GM23338 (cell line): ENCODE results near the gene AQP12B. TPM values are rescaled to one million over a fixed set of nuclear protein-coding genes. Genes with fewer than 3 reads are reported as not detected.

Experiments
- ATAC-seq: fragments of 200-7000 bp; cut with Tn5 transposase; 3 replicates; pipeline ENCODE4 v1.9.1; 2020
- DNase-seq: peaks from one replicate; pipeline ENCODE4 v3.0.0-alpha.2; 2015; ENCODE audit warnings: low spot score
- H2AFZ ChIP-seq: fragments of 200-600 bp; sonication (generic); 2 replicates; pipeline ENCODE4 v1.8.0; 2016; ENCODE audit warnings: antibody characterized with exemption, mild to moderate bottlenecking, moderate library complexity
- H3F3A ChIP-seq: fragments of 200-600 bp; sonication (generic); replicated peaks from 2 replicates; pipeline ENCODE4 v1.8.0; 2017; ENCODE audit warnings: antibody characterized with exemption, mixed run types, low read depth
- H3K27ac ChIP-seq: fragments of 200-600 bp; sonication (generic); 2 replicates; pipeline ENCODE4 v1.6.1; 2016; ENCODE audit warnings: low read depth
- H3K27me3 ChIP-seq: fragments of 200-600 bp; sonication (generic); 2 replicates; pipeline ENCODE4 v1.8.0; 2016; ENCODE audit warnings: mild to moderate bottlenecking, mixed run types, moderate library complexity; ENCODE audit not compliant: insufficient read depth
- H3K36me3 ChIP-seq: fragments of 200-600 bp; sonication (generic); 2 replicates; pipeline ENCODE4 v1.8.0; 2016; ENCODE audit warnings: mild to moderate bottlenecking; ENCODE audit not compliant: insufficient read depth
- H3K4me1 ChIP-seq: fragments of 200-600 bp; sonication (generic); 2 replicates; pipeline ENCODE4 v1.8.0; 2016; ENCODE audit warnings: mild to moderate bottlenecking, moderate library complexity; ENCODE audit not compliant: insufficient read depth
- H3K4me2 ChIP-seq: fragments of 200-600 bp; sonication (generic); 2 replicates; pipeline ENCODE4 v1.7.1; 2017; ENCODE audit warnings: mixed run types
- H3K4me3 ChIP-seq: fragments of 200-600 bp; sonication (generic); 2 replicates; pipeline ENCODE4 v1.6.1; 2016; ENCODE audit warnings: mixed run types
- H3K79me2 ChIP-seq: fragments of 200-600 bp; sonication (generic); replicated peaks from 2 replicates; pipeline ENCODE4 v1.8.0; 2017; ENCODE audit warnings: mild to moderate bottlenecking; ENCODE audit not compliant: insufficient read depth
- H3K9me2 ChIP-seq: fragments of 200-600 bp; sonication (generic); 2 replicates; pipeline ENCODE4 v1.8.0; 2017; ENCODE audit not compliant: insufficient read depth
- H4K20me1 ChIP-seq: fragments of 200-600 bp; sonication (generic); replicated peaks from 2 replicates; pipeline ENCODE4 v1.8.0; 2017; ENCODE audit warnings: mild to moderate bottlenecking; ENCODE audit not compliant: insufficient read depth
- H3K27ac Mint-ChIP-seq: 2 replicates; pipeline ENCODE4 v1.8.0; 2020; ENCODE audit warnings: inconsistent platforms, mild to moderate bottlenecking, moderate library complexity, mixed read lengths
- H3K27me3 Mint-ChIP-seq: 3 replicates; pipeline ENCODE4 v1.8.0; 2022; ENCODE audit warnings: low read depth, mild to moderate bottlenecking, moderate library complexity, mixed read lengths, inconsistent platforms; ENCODE audit not compliant: insufficient read depth, poor library complexity
- H3K36me3 Mint-ChIP-seq: 3 replicates; pipeline ENCODE4 v1.8.0; 2021; ENCODE audit warnings: low read depth, mild to moderate bottlenecking, inconsistent platforms, moderate library complexity, mixed read lengths
- H3K4me1 Mint-ChIP-seq: 3 replicates; pipeline ENCODE4 v1.8.0; 2020; ENCODE audit warnings: mild to moderate bottlenecking, inconsistent platforms, mixed read lengths
- H3K4me3 Mint-ChIP-seq: 3 replicates; pipeline ENCODE4 v1.8.0; 2021; ENCODE audit warnings: moderate library complexity, mild to moderate bottlenecking, inconsistent platforms, mixed read lengths
- H3K9me3 Mint-ChIP-seq: 3 replicates; pipeline ENCODE4 v1.8.0; 2020; ENCODE audit warnings: moderate library complexity, mild to moderate bottlenecking, inconsistent platforms, mixed read lengths
- CTCF ChIP-seq, 2 experiments: fragments of 200-600 bp in 1 of 2; sonication (generic) in 1 of 2; conservative IDR thresholded peaks; 2 replicates each; pipeline versions ENCODE4 v1.5.1 to v1.6.1; 2016 to 2017; ENCODE audit warnings: antibody characterized with exemption in 2 of 2, low read depth in 2 of 2, mild to moderate bottlenecking in 2 of 2, moderate library complexity in 1 of 2
- ETS1 ChIP-seq: IDR thresholded peaks from 2 replicates; pipeline ENCODE4 v1.6.1; 2016; ENCODE audit warnings: antibody characterized with exemption
- EZH2 ChIP-seq: fragments of 200-600 bp; sonication (generic); IDR thresholded peaks from one replicate; pipeline ENCODE4 v1.8.0; 2017; ENCODE audit warnings: antibody characterized with exemption, mild to moderate bottlenecking, low read depth; ENCODE audit not compliant: unreplicated experiment
- JUNB ChIP-seq: IDR thresholded peaks from one replicate; pipeline ENCODE4 v1.6.1; 2016; ENCODE audit warnings: antibody characterized with exemption; ENCODE audit not compliant: unreplicated experiment
- POLR2AphosphoS5 ChIP-seq: IDR thresholded peaks from 2 replicates; pipeline ENCODE4 v1.6.1; 2016; ENCODE audit warnings: antibody characterized with exemption, low read depth
- ZNF114 ChIP-seq: fragments of 250-450 bp; sonication (Bioruptor Pico); IDR thresholded peaks from 2 replicates; pipeline ENCODE4 v1.5.0; 2020; ENCODE audit warnings: mild to moderate bottlenecking, moderate library complexity
- ZNF462 ChIP-seq: fragments of 250-450 bp; sonication (Bioruptor Pico); IDR thresholded peaks from 2 replicates; pipeline ENCODE4 v1.5.0; 2020; ENCODE audit warnings: mild to moderate bottlenecking, moderate library complexity
- polyA plus RNA-seq: library from polyadenylated mRNA; unstranded; fragments of >200 nt; fragmentation: Nextera tagmentation; extraction: Ambion mirVana; gene quantifications from 2 replicates; pipeline ENCODE4 v1.2.1, GENCODE V29; 2016
- total RNA-seq: library from RNA; depleted of rRNA; stranded (reverse); fragments of >200 nt; shearing (Covaris generic); gene quantifications from 2 replicates; pipeline ENCODE4 v1.2.3, GENCODE V29; 2014

Gene AQP12B
- total and polyA plus RNA-seq, 2 experiments from 2014 or later: not detected

- TF ChIP-seq ZNF462 (CRISPR knock-in tag) (no peak), ETS1 (no peak), CTCF (conservative IDR thresholded peaks at IDR 0.05; ENCODE audit: low read depth in 2 of 2) (no peak), POLR2AphosphoS5 (no peak)
Measured at GRCh38 chr2:240727439-240727838, 44.8 kb upstream of the AQP12B start (continued).

- 0 out of 3 replicates have a peak, but pooled peaks cover 4% of the 10 kb centered on the region for H3K9me3 Mint-ChIP-seq
- no peak overlapping the region for H3K27ac Mint-ChIP-seq
- Histone ChIP-seq H4K20me1 (no peaks in the 10 kb centered on the region), H3K4me1 (no peaks in the 10 kb centered on the region), H2AFZ (no peak overlapping the region), H3K79me2 (no peaks in the 10 kb centered on the region), H3K4me3 (no peak overlapping the region), H3F3A (no peaks in the 10 kb centered on the region), H3K4me2 (no peak overlapping the region), H3K27ac (no peak overlapping the region), H3K36me3 (peaks cover 12% of the 10 kb centered on the region; the same call in 1 of the 2 replicates), H3K27me3 (no peaks in the 10 kb centered on the region), H3K9me2 (no peaks in the 10 kb centered on the region)
- H3K27me3 Mint-ChIP-seq: peaks cover 46% of the 10 kb centered on the region
- H3K4me1 Mint-ChIP-seq: no peaks in the 10 kb centered on the region; the same call in 2 of the 3 replicates
- DNase-seq (no peak), ATAC-seq (no peak)
- H3K4me3 Mint-ChIP-seq: no peak overlapping the region
- peaks cover 45% of the 10 kb centered on the region for H3K36me3 Mint-ChIP-seq
- TF ChIP-seq ZNF462 (CRISPR knock-in tag) (no peak), EZH2 (no peak), ZNF114 (no peak), JUNB (no peak)
Measured at GRCh38 chr2:240726876-240727275, 44.2 kb upstream of the AQP12B start.
